Retinal pigment epithelial cell (primary cell): ENCODE measurements around the gene DHRSX.
"Not testable (repeated sequence)": the region's sequence is repeated elsewhere in the genome, so short reads cannot be mapped to it uniquely, and the experiment has no call there.

ENCODE experiments used
- DNase-seq: peaks from one replicate; pipeline ENCODE4 v3.0.0-alpha.2; 2010; ENCODE audit warnings: low read depth
- H3K4me3 ChIP-seq: 2 replicates; pipeline ENCODE4 v1.5.1; 2011; ENCODE audit warnings: mild to moderate bottlenecking, low read length, control low read depth, moderate library complexity
- TF ChIP-seq, protein P1 (sequence below): conservative IDR thresholded peaks from 2 replicates; pipeline ENCODE4 v1.5.1; 2011; ENCODE audit warnings: low read depth, low read length, control low read depth, inconsistent platforms

DHRSX gene

DNA sequence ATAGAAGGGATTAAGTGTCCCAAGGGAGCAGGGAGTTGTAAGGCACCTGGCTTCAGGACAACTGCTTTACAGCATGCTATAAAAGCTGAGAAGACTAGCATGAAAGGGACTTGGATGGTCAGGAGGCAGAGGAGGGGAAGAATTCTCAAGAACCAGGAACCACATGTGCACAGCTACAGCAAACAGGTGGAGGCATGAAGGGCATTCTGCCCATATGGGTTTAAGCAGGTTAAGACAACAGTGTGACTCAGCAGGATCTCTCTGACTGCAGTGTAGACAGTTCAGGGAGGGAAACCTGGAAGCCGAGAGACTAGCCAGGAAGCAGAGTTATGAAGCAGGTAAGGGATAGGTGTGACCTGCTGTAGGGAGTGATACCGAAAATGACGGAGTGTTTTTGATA is 117.0 kb downstream of the DHRSX start:
- TF ChIP-seq, protein P1, sequence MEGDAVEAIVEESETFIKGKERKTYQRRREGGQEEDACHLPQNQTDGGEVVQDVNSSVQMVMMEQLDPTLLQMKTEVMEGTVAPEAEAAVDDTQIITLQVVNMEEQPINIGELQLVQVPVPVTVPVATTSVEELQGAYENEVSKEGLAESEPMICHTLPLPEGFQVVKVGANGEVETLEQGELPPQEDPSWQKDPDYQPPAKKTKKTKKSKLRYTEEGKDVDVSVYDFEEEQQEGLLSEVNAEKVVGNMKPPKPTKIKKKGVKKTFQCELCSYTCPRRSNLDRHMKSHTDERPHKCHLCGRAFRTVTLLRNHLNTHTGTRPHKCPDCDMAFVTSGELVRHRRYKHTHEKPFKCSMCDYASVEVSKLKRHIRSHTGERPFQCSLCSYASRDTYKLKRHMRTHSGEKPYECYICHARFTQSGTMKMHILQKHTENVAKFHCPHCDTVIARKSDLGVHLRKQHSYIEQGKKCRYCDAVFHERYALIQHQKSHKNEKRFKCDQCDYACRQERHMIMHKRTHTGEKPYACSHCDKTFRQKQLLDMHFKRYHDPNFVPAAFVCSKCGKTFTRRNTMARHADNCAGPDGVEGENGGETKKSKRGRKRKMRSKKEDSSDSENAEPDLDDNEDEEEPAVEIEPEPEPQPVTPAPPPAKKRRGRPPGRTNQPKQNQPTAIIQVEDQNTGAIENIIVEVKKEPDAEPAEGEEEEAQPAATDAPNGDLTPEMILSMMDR = no peak
- no peak overlapping the region for H3K4me3 ChIP-seq
- no peak for DNase-seq

DNA sequence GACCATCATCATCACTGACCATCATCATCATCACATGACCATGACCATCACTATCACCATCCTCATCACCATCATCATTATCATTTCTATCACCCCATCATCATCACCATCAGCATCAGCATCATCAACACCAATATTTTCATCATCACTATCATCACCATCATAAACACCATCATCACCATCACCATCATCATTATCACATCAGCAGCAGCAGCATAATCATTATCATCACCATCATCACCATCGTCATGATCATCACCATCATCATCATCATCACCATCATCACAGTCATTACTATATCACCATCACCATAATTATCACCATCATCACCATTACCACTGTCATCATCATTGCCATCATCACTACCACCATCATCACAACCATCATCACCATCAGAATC is 117.6 kb downstream of the DHRSX start:
- TF ChIP-seq, protein P1 = no peak
- no peak overlapping the region for H3K4me3 ChIP-seq
- DNase-seq = no peak

DNA sequence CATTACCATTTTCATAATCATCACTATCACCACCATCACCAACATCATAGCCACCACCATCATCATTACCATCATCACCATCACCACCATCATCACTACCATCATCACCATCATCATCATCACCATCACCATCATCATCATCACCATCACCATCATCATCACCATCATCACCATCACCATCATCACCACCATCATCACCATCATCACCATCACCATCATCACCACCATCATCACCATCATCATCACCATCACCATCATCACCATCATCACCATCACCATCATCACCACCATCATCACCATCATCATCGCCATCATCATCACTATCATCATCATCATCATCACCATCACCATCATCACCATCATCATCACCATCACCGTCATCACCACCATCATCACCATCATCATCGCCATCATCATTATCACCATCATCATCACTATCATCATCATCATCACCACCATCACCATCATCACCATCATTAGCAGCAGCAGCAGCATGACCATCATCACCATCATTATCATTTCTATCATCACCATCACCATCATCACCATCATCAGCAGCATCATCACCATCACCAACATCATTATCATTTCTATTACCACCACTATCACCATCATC is 118.2 kb downstream of the DHRSX start:
- DNase-seq, H3K4me3 ChIP-seq: not testable (repeated sequence)

DNA sequence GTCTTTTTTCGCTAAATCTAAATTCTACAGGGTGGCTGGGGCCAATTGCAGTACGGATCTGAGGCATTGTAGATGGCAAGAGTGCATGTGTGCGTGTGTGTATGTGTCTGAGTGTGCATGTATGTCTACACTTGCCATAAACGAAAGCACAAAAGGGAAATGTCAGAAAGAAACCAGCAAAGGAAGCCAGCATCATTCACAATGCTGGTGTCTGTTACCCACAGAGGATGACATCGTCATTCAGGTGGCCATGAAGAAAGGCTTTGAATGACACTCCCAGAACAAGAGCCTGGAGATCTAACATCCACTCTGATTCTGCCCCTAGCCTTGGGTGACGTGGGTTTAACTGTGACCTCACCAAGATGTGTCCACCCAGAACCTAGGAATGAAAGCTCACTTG is 124.6 kb downstream of the DHRSX start:
- TF ChIP-seq, protein P1 = no peak
- DNase-seq = no peak
- H3K4me3 ChIP-seq = no peak overlapping the region

DNA sequence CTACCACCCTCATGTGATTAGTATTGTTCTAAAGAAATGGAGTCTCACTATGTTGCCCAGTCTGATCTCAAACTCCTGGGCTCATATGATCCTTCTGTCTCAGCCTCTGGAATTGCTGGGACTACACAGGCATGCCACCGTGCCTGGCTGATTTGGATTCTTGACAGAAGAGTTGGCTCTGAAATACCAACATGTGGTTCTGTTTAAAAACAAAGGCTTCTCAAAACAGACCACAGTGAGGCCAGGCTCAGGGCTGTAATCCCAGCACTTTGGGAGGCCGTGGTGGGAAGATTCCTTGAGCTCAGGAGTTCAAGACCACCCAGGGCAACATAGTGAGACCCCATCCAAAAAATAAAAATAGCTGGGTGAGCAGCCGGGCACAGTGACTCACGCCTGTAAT is 126.7 kb downstream of the DHRSX start:
- TF ChIP-seq, protein P1 = no peak
- DNase-seq = no peak
- H3K4me3 ChIP-seq = no peak overlapping the region

DNA sequence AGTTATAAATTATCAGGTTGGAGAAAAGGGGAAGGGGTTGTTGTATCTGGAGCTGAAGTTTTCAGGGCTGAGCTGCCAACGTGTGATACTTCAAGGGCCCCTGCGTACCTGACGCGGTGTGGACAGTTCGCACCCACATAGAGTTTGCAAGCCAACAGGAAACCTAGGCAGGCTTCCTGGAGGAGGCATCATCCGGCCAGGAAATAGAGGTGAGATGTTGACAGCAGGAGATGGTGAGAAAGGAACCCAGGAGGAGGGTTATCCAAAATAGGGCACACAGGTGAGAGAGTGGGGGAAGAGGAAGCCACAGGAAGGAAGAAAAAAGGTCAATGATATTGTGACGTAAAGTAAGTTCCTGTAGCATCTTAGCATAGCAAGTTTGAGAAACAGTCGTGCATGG is 127.2 kb downstream of the DHRSX start:
- TF ChIP-seq, protein P1 = no peak
- H3K4me3 ChIP-seq = no peak overlapping the region
- no peak for DNase-seq

DNA sequence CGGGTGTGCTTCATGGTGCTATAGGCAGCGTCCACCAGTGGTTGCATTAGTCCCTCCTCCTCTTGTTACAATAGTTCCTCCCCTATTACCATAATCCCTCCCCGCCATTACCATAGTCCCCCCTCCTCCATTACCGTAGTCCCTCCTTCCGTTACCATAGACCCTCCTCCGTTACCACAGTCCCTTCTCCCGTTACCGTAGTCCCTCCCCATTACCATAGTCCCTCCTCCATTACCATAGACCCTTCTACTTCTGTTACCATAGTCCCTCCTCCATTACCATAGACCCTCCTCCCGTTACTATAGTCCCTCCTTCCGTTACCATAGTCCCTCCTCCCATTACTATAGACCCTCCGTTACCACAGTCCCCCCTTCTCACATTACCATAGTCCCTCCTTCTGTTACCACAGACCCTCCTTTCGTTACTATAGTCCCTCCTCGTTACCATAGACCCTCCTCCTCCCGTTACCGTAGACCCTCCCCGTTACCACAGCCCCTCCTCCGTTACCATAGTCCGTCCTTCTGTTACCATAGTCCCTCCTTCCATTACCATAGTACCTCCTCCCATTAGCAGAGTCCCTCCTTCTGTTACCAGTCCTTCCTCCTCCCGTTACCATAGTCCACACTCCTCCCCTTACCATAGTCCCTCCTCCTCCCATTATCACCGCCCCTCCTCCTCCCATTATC is 129.6 kb downstream of the DHRSX start:
- TF ChIP-seq, protein P1 = no peak
- no peak overlapping the region for H3K4me3 ChIP-seq
- DNase-seq = no peak

DNA sequence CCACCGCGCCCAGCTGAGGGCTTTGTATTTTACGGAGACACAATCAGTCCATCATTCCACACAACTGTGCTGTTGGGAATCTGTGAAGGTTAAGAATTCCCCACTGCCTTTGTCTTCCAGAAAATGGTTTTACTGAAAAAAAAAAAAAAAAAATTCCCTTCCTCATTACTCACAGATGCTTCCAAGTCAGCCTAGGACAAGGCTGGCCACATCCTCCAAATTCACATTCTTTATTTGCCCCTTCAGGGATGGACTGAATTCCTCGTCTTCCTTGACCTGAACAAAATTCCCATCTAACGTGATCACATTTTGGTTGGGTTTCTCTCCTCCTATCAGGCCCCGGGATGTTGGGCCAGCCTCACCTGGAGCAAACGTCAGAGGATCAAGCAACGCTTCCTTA is 130.3 kb downstream of the DHRSX start:
- DNase-seq = no peak
- TF ChIP-seq, protein P1 = no peak

More for the DNA sequence above, 130.3 kb downstream of the DHRSX start:
- H3K4me3 ChIP-seq = no peak overlapping the region
